ENCODE results near the gene FIBIN.
"Not testable (repeated sequence)": the region's sequence is repeated elsewhere in the genome, so short reads cannot be mapped to it uniquely, and the experiment has no call there.

The FIBIN gene

GRCh38 chr11:26983645-26984044, 10.3 kb upstream of the FIBIN start:
- DNase-seq = no peak

- DNase-seq = no peak
Observed at GRCh38 chr11:26985470-26985869, 8.4 kb upstream of the FIBIN start.

- DNase-seq = no peak
Observed at GRCh38 chr11:26985943-26986342, 8.0 kb upstream of the FIBIN start.

- no peak for DNase-seq
Observed at GRCh38 chr11:26987272-26987671, 6.6 kb upstream of the FIBIN start.

GRCh38 chr11:26987731-26988130, 6.2 kb upstream of the FIBIN start:
- DNase-seq = no peak

GRCh38 chr11:26992031-26992541, 1.8 kb upstream of the FIBIN start:
- no peak for DNase-seq

GRCh38 chr11:26994631-26995095, 751 bp downstream of the FIBIN start:
- no peak for DNase-seq

- DNase-seq = no peak
Observed at GRCh38 chr11:26995701-26996460, 2.0 kb downstream of the FIBIN start.

- no peak for DNase-seq
Observed at GRCh38 chr11:26997378-26997777, 3.5 kb downstream of the FIBIN start.

- DNase-seq = not testable (repeated sequence)
Observed at GRCh38 chr11:27001136-27001730, 7.3 kb downstream of the FIBIN start.

GRCh38 chr11:27002431-27002830, 8.5 kb downstream of the FIBIN start:
- no peak for DNase-seq

GRCh38 chr11:27002838-27003237, 8.9 kb downstream of the FIBIN start:
- DNase-seq = no peak

GRCh38 chr11:27004103-27004502, 10.2 kb downstream of the FIBIN start:
- no peak for DNase-seq

GRCh38 chr11:27008811-27009535, 15.1 kb downstream of the FIBIN start:
- DNase-seq = no peak

- DNase-seq = no peak
Observed at GRCh38 chr11:27011560-27012233, 17.8 kb downstream of the FIBIN start.

- DNase-seq = no peak
Observed at GRCh38 chr11:27012234-27012921, 18.5 kb downstream of the FIBIN start.

- no peak for DNase-seq
Observed at GRCh38 chr11:27013781-27014361, 20.0 kb downstream of the FIBIN start.

- DNase-seq = no peak
Observed at GRCh38 chr11:27018902-27019529, 25.1 kb downstream of the FIBIN start.

GRCh38 chr11:27020751-27021150, 26.8 kb downstream of the FIBIN start:
- DNase-seq = no peak

GRCh38 chr11:27022659-27023251, 28.8 kb downstream of the FIBIN start:
- DNase-seq = no peak

GRCh38 chr11:27024865-27025264, 31.0 kb downstream of the FIBIN start:
- no peak for DNase-seq
